ENCODE measurements around the gene LATS2.
"Not testable (repeated sequence)": the region's sequence is repeated elsewhere in the genome, so short reads cannot be mapped to it uniquely, and the experiment has no call there.

The LATS2 gene

DNA sequence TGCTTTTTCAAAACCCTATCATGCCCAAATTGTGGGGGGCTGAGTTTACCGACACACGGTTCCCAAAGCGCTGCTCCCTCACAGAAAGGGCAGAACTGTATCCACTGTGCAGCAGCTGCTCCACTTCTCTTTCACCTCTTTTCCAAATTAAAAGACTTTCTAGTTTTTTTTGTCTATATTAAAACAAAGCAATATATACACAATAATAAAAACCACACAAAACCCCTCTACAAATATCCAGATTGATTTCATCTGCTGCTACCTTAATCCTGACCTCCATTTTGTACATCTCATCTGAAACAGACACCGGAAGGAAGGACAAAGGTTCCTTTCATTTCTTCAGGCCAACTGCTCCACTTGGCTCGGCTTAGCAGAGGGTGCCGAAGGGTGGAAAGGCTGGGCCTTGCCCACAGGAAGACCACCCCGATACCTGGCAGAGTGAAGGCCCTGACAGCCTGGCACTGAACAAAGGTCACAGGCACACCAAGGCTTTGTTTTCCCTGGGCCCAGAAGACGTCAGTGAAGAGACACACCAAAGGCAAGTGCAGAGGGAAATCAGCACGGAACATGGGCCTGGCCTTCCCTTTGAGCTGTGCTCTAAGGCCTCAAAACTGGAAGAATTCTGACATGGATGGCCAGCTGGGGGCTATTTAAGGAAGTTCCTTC is 71.6 kb downstream of the LATS2 start:
- no peak for DNase-seq

- DNase-seq, result no peak
These were observed 72.3 kb downstream of the LATS2 start for GRCh38 chr13:20988909-20989655.

DNA sequence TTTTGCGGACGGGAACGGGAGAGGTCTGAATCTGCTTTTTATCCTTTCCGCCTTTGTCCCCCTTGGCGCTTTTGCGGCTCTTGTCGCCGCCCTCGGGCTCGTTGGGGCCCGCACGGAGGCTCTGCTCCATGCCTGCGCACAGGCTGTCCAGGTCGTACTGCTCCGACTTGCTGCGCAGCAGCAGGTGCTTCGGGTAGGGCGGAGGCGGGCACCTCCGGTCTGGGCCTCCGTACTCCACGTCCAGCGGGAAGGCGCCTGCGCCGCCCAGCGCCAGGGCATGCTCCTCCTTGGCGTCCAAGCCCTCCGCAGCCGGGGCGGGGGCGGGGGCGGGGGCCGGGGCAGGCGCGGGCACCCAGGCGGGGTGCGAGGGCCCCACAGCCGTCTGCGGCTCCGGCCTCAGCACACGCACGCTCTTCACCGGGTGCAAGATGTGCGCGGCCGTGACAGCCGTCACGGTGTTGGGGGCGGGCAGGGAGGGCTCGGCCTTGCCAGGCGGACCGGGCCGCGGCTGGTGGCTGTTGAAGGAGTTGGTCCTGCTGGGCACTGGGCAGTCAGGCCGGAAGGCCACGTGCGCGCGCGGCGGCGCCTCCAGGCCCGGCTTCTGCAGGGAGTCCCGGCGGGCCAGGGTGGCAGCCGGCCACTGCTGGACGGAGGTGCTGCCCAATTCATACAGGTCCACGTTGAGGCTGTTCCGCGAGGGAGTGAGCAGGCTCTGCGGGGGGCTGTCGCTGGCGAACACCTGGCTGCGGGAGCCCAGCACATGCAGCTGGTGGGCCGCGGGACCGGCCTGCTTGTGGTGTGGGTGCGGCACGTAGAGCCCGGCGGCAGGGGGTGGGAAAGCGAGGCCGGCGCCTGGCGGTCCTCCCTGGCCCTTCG is 73.1 kb downstream of the LATS2 start:
- DNase-seq, result no peak

DNA sequence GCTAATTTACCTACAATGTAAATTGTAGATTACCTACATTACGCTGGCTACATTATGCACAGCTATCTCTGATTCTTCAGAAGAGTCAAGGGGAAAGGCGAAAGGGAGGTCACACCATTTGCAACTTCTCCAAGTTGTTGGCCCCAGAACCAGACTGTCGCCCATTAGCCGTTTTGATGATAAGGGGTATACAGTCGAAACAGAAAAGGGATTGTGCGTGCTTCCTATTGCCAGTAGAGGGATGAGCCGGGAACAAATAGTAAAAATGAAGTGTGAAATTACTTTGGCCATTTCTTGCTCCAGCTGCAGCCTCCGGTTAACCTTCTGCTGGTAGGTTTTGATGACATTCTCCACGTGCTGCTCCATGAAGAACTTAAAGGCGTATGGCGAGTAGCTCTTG is 73.8 kb downstream of the LATS2 start:
- DNase-seq, result no peak

DNA sequence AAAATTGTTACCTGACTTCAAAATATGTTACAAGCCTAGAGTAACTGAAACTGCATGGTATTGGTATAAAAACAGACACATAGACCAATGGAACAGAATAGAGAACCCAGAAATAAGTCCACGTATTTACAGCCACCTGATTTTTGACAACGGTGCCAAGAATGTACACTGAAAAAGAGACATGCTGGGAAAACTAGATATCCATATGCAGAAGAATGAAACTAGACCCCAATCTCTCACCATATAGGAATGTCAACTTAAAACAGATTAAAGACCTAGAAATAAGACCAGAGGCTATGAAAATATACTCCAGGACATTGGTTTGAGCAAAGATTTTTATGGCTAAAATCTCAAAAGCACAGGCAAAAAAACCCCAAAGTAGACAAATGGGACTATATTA is 76.5 kb downstream of the LATS2 start:
- DNase-seq, result no peak

DNA sequence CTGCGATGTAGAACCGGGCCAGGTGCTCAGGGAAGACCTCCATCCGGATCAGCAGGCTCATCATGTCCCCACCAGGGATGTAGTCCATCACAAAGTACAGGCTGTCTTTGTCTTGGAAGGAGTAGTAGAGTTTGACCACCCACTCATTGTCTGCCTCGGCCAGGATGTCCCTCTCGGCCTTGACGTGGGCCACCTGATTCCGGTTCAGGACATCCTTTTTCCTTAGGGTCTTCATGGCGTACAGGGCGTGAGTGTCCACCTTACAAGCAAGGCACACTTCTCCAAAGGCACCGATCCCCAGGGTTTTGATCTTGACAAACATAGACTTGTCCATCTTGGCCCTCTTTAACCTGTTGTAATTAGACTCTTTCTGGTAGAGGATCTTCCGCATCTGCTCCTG is 78.0 kb downstream of the LATS2 start:
- no peak for DNase-seq

- no peak for DNase-seq
These were observed 79.9 kb downstream of the LATS2 start for GRCh38 chr13:20981370-20982095.

GRCh38 chr13:20980899-20981298 is 80.5 kb downstream of the LATS2 start:
- no peak for DNase-seq

DNA sequence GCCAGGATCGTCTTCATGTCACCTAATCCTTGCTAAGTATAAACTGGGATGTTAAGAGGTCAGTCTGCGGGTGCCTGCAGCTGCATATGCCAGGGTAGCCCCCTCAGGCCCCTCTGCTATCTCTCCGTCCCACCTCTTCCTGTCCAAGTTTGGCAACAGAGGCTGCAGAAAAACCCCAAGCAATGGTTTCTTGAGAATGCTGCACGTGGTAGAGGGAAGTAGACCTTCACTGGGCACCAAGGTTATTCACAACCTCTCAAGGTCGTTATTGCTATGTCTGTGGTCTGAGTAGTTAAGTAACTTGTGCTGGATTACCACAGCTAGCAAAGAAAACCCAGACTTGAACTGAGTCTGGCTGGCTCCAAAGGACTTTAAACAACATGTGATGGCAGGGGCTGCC is 81.0 kb downstream of the LATS2 start:
- no peak for DNase-seq

- no peak for DNase-seq
These were observed 84.0 kb downstream of the LATS2 start for GRCh38 chr13:20977394-20977793.

DNA sequence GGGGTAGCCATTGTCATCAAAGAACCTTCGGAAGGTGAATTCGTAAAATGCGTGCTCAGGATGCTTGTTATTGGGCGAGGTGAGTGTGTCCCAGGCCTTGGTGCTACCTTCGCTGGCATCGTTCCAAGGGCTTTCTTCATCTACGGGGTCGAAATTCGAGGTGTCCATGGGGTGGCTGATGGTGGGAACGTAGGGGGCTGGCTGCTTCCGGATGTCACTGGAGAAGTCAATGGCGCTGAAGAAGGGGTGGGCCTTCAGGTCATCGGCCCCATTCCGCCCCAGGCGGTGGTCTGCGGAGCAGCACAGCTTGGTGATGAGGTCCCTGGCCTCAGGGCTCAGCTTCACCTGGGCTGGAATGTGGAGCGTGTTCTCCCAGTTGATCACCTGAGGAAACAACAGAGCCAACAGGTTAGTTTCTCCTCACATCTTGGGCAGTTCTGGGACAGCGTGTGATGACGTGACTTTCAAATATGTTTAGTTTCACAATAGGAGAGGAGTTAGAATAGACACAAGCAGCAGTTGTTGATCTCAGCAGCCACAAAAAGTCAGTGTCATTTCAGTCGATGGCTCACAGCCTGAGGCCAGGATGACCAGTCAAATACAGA is 86.3 kb downstream of the LATS2 start:
- DNase-seq, result no peak

DNA sequence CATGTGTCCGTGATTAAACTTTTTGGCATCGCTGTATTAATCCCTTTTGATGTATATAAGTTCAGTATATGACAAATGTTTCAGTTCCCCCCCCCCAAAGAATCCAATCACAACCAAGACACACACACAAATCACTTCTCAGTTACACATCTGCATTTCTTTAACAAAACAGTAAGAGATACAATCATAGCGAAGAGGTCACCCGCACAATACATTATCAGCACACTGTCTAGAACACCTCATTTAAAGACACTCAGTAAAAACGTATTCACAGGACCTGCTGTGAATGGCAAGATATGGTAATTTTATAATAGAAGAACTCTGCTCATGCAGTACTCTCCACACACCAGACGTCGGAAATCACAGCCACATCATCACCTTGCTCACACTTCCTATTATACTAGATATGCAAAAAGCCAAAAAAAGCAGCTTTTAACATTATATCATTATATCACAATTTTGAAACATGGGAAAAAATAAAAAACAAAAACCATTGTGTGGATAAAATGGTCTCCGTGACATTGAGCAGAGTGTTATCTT is 87.4 kb downstream of the LATS2 start:
- no peak for DNase-seq

DNA sequence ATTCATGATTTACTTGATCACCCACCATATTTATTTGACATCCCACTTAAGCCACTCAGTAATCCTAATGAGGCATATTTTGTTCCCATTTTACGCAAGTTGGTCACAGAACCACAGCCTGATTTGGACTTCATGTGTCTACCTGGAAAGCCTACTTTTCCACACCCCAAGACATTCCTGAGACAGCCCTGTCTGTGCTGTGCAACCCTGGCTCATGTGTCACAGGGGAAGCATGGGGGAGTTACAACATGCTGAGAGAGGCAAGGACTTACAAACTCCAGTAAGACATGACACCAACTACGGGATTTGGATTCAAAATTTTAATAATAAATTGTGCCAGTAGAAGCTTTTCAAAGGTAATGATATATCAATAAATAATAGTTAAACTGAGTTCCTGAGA is 88.7 kb downstream of the LATS2 start:
- no peak for DNase-seq

DNA sequence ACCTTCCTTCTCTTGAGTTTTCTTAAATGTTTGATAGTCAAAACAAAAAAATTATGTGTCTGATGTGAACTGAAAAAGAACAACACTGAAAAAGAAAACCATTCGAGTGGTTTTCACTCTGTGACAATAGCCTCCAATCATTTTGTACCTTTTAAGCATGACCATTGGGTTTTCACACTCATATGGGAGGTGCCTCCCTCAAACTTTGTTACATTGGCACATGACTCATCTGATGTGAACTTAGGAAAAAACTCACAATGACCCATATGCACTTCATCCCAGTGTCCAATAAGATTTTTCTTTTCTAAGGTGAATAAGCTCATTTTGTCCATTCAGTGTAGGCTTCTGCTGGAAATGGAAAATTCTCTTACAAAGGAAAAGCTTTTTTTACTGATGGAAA is 92.2 kb downstream of the LATS2 start:
- DNase-seq, result no peak

- no peak for DNase-seq
These were observed 92.6 kb downstream of the LATS2 start for GRCh38 chr13:20968745-20969144.

- DNase-seq, result no peak
These were observed 94.0 kb downstream of the LATS2 start for GRCh38 chr13:20967340-20967739.

DNA sequence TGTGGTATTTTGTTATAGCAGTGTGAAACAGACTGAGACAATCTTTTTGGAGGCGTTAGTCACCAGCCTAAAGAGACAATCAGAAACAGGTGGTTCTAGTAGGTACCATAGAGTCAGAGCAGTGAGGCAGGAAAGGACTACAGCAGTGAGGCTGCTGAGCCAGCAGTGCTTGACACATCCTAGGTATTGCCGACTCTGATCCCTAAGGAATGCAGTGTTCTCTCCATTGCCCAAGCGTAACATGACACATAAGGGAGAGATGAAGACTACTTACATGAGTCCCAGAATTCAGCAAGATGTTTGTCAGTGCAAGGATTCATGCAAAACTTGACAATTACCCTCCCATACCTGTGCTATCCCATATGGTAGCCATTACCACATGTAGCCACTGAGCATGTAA is 96.5 kb downstream of the LATS2 start:
- no peak for DNase-seq

GRCh38 chr13:20961663-20962062 is 99.7 kb downstream of the LATS2 start:
- DNase-seq, result not testable (repeated sequence)

DNA sequence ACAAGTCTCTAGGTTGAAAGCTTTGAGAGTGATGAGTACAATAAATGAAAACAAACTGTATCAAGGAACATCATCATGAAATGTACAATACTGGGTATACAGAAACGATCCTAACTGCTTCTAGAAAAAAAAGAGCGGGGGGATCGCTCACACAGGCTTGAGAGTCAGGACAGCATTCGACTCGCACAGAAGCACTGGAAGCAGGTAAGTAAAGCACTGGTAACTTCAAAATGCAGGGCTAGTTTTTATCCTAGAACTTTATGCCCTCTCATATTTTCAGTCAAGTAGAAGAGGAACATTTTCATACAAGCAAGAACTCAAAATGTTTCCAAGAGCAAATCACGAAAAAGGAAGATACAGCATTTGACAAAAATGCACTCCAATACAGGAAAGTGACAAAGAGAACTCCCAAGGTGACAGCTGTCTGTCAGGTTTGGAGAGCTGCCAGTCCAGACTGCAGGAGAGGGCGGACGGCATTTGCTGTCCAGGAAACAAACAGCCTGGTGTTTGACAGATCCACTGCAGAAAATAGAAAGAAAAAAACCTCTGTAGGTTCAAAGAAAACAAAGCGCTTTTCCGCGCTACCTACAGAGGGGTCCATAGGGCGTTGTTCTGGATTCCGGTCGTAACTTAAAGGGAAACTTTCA is 100.6 kb downstream of the LATS2 start:
- DNase-seq, result no peak

- not testable (repeated sequence) for DNase-seq
These were observed 104.3 kb downstream of the LATS2 start for GRCh38 chr13:20957049-20957620.

DNA sequence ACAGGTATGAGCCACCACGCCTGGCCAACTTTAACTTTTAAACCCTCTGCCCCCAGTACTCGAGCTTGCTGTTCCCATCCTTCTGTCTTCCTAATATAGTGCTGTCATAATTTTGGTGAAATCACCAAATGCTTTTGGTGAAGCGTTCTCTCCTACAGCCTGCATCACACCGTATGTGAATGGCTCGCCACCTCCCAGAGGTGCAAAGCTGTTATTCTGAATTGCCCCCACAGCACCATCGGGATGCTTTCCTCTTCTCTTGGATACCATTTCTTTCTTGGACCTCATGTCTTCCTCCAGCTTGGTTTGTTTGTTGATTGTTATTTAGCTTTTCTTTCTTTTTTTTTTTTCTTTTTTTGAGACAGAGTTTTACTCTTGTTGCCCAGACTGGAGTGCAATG is 105.9 kb downstream of the LATS2 start:
- no peak for DNase-seq
